GM19351 (cell line): ENCODE measurements around the gene PPP2R2C.

Experiments
- ATAC-seq: cut with Tn5 transposase; IDR thresholded peaks from one replicate; pipeline ENCODE4 v1.9.1; 2021; ENCODE audit warnings: mild to moderate bottlenecking, moderate library complexity; ENCODE audit not compliant: unreplicated experiment

The PPP2R2C gene

DNA sequence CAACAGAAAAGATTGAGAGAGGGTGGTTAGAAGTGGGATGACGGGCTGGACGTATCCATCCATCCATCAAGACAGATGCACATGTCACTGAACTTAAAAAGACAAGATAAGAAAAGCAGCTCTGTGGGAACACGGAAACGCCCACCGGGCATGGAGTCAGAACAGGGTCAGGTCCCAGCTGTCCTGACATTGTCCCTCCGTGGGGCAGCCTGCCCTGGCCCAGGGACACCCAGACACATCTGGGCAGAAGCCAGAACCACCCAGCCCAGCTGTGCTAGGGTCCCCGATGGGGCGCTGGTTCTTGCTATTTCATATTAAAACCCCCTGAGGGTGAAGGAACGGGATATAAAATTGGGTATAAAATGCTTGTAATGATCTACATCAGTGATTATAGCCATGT lies 88.5 kb downstream of the PPP2R2C start:
- no peak for ATAC-seq

DNA sequence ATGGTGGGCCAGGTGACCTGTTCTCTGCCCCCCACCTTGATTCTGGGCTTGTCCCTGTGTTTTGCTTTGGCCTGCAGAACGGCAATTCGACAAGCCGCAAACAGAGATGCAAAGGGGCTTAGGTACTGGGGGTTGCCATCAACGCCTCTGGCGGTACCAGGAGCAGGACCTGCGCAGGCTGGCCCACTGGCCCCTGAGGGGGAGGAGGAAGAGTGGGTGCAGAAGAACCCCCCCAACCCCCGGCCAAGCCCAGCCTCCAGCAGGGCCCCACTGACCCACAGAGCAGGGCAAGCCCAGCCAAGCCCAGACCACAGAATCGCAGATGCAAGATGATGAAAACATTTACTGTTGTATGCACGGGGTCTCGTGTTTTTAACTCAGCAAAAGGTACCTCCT lies 89.4 kb downstream of the PPP2R2C start:
- no peak for ATAC-seq

DNA sequence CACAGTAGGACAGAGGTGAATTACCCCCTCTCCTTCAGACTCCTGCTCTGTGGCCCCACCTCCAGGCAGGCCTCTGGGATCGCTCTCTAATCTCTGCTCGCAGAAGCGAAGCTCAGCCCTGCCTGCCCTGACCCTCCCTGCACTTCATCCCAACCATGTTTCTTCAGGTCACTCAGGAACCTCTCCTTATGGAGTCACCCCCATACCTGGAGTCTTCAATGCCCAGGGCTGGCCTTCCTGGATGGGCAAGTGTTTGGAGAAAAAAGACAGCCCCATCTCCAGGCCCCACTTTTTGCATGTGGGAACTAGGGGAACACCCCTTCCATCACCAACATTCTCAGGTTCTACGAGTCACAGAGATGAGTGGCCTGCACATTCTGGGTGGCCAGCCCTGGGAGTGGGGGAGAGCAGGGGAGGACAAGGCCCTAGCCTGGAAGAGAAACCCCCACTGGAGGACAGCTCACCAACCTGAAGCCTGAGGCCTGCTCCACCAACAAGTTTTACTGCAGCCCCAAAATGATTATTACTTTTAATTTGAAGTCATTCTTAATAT lies 90.8 kb downstream of the PPP2R2C start:
- no peak for ATAC-seq

DNA sequence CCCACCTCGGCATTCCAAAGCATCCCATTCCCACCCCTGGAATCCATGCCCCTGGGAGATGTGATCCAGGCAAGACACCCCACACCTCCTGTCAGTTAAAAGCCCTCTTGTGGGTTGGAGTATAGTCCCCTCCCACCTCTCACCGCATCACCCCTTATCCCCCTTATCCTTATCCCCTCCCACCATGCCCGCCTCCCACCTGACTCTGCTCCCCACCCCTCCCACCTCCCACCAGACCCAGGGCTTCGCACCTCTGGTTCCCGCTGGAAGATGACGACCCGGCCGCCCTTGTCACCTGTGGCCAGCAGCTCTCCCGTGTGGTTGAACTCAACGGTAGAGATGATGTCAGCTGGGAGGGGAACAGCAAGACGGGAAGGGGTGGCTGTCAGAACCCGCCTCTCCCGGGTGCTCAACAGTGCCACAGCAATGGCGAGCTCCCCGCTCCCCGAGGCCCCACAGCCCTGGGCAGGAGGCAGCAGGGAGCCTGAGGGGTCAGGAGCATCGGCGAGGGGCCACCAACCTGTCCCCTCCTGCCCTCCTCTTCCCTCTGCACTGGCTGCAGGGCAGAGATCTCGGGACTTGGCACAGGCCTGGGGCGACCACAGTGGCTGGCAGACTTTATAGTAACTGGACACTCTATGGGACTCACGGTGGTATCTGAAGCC lies 91.5 kb downstream of the PPP2R2C start:
- no peak for ATAC-seq

DNA sequence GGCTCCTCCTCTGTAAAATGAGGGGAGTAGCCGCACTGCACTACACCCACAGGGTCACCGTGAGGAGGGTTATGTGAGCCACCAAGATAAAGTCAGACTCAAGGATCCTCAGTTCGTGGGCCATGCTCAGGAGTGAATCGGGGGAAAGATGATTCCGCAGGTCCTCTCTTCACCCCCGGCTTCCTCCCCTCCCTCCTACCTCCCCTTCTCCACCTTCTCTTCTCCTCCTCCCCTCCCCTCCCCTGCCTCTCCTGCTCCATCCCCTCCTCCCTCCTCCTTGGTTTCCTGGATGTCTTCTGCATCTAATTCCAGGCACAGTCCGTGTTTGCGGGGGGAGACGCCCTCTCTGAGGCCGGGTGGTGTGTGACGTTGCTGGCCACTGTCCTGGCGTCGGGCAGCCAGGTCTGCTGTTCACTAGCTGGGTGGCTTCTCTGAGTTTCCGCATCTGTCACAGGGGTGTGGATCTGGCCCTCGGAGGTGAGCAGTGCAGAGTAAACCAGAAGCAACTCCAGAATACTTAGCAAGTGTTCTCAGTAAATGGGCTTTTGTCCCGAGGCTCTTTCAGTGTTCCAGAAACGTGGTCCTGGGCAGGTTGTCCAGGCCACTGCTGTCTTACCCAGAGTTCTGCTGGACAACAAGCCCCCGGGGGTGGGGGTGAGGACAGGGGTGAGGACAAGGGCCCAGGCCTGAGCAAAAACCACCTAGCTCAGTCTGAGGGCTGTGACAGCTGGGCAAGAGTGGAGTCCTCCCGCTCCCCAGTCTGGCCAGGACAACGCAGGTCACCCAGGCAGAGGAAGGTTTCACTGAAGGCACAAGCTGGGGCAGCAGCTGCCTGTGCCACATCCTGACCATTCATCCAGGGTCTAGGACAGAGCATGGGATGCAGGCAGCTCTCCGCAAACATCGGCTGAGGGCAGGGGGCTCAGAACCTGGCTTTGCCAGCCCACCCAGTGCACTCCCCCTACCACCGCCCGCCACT lies 92.4 kb downstream of the PPP2R2C start:
- ATAC-seq, result no peak

DNA sequence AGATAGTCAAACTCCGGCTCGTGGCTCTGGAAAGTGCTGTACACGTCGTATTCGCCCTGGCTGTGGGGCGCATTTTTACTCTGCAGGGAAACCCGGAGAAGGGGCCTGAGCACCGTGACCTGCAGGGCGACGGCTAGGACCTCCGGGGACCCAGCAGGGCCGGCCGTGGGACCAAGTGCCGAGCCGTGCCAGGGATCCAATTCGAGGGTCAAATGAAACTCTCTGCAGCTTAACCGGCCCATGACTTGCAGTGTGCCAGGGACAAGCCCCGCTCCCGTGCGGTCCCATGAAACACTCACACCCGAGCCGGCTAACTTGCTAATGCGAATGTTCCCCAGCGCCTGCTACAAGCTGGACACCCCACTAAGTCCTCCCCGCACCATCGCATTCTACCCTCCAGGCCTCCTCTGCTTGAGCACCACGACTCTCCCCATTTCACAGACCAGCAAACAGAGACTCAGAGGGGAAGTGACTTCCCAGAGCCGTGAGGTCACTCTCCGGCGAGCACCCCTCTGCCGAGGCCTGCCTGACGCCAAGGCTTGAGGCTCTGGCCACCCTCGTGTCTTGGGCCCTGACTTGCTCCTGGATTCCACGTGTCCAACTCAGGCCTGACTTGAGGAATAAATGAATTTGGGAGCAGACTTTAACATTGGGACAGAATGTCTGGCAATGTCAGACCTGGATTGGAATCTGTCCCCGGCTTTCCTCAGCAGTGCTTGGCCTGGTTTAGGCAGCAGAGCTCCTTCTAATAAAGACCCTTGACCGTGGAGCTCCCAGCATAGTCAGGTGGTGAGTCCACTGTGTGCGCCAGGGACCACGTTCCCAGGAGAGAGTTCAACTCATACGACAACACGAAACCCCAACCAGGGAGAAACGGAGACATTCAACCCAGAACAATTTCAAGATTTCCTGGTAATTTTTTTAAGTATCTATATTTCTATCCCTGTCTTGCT lies 93.6 kb downstream of the PPP2R2C start:
- no peak for ATAC-seq

DNA sequence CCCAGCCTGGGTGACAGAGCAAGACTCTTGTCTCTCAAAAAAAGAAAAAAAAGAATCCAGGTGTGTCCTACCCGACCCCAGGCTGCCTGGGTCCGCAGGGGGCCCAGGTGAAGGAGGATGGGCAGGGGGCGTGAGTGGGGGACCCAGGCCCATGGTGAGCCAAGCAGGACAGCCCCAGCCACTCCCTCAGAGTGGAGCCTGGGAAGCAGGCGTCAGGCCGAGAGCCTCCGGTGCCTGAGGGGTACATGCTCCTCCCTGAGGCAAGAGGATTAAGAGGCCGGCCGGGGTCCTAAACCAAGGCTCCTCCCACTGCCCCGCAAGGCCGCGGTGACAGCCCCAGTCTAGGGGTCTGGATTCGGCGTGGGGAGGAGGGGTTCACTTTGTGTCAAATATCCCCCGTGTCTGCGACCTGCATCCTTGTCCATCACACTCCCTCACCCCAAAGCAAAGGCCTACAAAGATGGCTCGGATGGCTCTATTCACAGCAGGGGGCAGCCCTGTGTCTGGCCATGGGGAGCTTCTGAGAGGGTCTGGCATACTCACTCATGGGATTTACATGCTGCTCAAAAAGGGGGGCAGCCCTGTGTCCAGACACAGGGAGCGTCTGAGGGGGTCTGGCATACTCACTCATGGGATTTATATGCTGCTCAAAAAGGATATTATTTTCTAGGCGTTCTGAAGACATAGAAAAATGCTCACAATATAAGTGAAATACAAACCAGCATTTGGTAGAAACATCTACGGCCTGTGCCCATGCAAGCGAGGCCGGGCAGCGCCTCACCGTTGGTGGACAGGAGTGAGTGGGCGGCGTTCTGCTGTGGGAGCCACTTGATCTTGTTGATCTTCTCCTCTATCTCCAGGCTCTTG lies 94.6 kb downstream of the PPP2R2C start:
- ATAC-seq, result no peak

DNA sequence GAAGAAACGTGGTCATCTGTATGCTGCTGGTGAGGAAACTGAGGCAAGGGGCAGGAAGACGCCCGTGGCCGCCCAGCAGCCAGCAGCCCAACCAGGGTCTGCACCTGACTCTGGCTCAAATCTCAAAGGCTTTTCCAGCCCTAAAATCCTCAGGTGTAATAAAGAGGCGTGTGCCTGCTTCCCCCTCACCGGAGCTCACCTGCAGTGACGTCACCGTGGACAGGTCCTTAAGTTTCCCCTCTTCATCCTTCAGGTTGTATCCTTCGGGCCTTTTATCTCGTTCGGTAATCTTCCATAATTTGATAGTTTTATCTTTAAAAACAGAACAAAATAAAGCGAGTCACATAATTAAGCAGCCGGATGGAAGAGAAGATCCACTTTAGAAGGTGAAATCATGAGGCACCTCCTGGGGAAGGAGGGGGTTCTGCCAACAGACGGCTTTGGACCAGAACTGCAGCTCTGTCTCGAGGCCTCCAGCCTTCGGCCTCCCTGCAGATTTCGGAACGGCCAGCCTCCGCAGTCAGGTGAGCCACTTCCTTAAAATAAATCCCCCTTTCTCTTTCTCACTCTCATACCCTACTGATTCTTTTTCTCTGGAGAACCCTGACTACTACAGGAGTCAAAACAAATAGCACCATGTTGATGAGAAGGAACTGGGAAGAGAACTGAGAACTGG lies 96.7 kb downstream of the PPP2R2C start:
- ATAC-seq, result no peak

DNA sequence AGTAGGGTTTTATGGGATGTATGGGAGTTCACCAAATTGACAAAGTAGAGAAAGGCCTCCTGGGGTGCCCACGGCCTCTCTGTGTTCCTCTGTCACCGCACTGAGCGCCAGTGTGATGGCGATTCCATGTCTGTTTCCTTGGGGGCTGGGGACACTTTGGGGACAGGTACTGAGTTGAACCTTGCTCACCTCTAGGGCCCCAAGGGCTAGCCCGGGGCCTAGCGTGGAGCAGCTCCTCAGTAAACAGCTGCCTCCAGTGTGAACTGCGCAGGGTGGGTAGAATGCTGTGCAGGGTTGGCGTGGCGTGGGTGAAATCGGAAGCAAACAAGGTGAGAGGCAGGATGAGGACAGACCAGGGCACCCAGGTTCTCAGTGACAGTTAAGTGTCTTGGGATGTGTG lies 97.8 kb downstream of the PPP2R2C start:
- ATAC-seq, result no peak

DNA sequence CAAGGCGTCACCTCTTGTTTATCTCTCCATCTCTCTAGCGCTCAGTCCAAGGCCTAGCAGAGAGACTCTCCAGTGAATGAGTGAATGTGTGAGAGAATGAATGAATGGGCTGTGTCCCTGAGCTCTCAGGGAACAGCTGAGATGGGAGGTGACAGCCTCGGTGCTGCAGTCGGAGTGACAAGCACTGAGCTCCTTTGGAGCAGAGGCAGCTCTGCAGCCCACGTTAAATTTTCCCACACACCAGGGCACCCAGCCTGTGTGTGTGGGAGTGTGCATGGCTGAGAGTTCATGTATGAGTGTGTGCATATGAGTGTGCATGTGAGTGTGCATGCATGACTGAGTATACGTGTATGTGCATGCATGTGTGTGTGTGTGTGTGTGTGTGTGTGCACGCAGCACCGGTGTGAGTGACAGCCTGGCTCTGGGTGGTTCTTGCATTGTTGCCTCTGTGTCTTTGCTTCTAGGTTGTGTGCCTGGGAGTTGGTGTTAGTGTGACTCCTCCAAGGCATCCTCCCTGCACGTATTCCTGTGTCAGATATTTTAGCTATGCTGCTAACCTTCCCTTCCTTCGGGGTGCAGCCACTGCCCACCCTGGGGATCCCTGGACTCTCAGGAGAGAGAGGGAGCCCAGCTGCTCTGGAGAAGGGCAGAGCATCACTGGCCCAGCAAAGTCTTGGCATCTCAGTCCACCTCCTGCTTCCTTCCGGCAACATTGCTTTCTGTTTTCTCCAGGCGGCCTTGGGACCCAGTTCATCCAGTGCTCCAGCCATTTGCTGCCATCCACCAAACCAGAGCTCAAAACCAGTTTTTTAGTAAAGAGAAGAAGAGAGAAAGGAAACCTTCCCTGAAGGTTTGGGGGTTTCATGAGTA lies 98.6 kb downstream of the PPP2R2C start:
- ATAC-seq, result no peak

DNA sequence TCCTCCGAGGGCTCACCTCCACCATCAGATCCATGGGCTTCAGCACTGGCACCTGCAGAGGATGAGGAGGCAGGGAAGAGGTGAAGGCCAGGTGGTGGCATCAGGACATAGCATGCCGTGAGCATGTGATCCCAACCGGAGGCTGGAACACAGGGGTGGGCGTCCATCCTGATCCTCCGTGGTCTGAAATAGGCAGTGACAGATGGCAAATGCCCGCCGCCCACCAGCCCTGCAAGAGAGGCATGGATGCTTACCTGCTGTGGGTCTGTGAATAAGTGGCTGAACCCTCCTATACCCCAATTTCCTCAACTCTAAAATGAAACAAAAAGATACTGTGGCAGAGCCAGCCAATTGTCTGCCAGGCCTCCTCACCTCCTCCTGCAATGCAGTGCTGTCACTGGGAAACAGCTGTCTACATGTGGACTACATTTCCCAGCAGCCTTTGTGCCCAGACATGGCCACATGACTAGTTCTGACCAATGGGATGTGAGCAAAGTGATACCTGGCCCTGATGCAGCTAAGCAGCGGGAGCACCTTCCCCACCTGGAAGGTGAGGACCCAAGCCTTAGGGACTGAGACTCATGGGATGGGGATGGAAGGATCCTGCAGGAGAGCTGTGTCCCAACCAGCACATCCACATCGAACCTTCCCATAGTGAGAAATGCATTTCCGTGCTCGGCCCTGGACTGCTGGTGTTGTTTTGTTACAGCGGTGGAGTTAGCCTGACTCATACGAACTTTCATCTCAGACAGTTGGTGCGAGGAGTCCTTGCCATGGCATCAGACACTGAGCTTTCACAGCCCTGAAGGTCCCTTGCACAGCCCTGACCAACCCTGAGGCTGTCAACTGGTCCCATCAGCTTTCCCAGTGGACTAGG lies 99.5 kb downstream of the PPP2R2C start:
- ATAC-seq, result peak; percentile 86

DNA sequence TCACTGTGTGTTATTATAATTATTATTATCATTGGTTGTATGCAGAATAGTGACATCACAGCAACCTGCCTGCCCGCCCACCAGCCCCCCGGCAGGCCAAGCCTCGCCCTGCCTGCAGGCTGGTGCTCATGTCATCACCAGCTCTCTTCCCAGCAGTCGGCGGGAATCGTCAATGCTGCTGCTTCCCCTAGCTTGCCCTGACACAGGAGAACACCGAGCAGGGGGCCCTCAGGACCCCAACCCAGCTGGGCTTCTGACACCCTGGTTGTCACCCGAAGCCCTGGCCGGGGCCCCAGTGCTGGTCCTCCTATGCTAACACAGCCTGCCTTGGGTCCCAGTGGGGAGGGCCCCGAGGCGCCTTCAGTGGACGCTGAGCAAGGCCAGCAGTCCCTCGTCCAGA lies 100.6 kb downstream of the PPP2R2C start:
- no peak for ATAC-seq

DNA sequence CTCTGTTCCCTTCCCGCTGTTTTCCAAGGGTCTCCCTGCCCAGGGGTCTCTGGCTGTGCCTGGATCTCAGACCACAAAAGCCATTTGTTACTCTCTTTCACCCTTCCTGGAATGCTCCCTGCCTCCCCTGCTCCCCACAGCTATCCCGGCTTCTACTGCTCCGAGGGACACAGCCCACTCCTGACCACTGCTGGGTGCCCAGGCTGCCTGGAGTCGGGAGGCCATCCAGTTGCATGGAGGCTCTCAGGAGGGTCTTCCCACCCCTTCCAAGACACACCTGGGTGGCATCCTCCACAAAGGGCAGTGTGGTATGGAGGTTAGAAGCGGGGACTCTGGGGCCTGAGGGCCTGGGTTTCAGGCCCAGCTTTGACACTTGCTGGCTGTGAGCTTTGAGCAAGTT lies 101.1 kb downstream of the PPP2R2C start:
- no peak for ATAC-seq

DNA sequence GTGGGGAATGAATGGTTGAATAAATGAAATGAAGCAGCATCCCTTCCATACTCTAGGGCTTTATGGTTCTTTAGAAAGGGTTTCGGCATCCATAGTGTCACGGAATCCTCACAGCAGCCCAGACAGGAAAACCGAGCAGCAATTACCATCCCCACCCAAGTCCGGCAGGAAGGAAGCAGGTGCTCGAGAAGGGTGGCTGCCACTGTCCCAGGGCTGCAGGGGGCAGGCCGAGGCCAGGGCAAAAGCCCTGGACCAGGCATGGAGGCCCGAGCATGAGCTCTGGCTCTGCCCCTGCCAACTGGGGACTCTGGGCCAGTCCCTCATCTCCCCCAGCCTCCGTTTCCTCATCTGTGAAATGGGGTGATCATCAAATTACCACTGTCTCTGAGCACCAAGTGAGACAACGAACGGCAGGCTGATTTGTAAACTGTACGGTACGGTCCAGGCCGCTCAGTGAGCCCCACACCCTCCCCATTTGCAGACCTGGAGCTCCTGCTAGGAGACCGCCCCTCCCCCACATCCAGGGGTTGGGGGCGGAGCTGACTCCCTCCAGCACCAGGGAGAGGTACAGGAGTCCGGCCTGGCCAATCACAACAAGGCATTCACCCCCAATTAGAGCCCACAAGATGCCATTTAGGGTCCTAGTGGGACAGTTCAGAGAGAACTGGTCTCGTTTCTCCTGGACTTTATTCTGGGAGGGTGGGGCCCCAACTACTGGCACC lies 102.3 kb downstream of the PPP2R2C start:
- ATAC-seq, result no peak

DNA sequence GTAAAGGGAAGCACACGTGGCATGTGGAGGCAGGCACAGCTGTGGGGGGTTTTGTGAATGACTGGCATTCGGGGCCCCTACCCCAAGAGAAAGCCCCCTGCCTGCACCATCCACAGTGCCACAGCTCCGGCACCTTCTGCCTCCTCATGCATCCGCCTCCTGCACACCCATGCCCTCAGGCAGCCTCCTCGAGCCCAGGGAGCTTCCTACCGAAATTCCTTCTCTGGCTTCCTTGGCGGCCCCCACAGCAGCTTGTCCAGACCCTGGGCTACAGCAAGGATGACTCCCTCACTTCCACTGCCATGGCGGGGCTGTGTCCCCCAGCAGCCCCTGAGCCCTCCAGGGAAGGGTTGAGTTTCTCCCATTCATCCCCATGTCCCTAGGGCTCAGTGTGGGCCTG lies 102.9 kb downstream of the PPP2R2C start:
- ATAC-seq, result no peak

DNA sequence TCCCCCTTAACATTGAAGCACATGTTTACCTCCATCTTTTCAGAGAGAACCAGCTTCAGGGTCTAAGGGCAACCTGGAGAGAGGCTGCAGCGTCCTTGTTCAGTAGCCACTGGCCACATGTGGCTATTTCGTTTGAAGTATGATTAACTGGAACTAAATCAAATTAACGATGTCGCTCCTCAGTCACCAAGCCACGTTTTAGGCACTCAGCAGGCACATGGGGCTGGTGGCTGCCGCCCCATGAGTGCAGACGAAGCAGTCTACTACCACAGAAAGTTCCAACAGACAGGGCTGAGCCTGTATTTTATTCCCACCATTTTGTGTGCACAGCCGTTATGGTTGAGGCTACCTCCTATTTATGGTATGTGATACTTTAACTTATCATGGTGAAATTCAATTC lies 103.4 kb downstream of the PPP2R2C start:
- ATAC-seq, result no peak

DNA sequence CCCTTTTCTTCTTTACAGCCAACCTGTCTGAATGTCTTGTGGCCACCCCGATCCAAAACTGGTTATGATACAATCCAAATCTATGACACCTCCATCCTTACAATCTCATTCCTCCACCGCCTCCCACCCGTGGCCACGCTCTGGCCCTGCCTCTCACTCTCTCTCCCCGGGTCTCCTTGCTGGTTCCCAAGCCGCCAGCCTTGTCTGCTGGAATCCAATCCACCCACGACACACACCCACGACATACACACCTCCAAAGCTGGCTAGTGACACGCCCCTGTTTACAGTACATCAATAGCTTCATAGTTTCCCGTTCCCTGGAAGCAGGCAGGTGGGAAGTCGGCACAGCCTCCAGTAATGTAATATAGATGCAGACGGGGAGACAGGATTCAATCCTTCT lies 103.8 kb downstream of the PPP2R2C start:
- no peak for ATAC-seq
